ENCODE data around the gene BGLAP.
"Not testable (repeated sequence)": the region's sequence is repeated elsewhere in the genome, so short reads cannot be mapped to it uniquely, and the experiment has no call there.

DNA sequence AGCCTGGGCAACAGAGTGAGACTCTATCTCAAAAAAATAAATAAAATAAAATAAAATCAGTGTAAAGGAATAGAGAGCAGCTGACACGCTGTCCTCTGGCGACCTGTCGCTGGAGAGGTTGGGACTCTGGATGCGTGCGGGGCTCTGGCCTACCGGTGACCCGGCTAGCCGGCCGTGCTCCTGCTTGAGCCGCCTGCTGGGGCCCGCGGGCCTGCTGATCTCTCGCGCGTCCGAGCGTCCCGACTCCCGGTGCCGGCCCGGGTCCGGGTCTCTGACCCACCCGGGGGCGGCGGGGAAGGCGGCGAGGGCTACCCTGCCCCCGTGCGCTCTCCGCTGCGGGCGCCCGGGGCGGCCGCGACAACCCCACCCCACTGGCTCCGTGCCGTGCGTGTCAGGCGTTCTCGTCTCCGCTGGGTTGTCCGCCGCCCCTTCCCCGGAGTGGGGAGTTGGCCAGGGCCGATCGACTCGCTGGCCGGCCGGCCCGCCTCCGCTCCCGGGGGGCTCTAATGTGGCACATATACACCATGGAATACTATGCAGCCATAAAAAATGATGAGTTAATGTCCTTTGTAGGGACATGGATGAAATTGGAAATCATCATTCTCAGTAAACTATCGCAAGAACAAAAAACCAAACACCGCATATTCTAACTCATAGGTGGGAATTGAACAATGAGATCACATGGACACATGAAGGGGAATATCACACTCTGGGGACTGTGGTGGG is 25.5 kb upstream of the BGLAP start:
- TF ChIP-seq CTCF (IDR thresholded peaks at IDR 0.05); SIN3A (IDR thresholded peaks at IDR 0.05; ENCODE audit: borderline replicate concordance, insufficient read depth, low read depth, low read length); POLR2AphosphoS5 (IDR thresholded peaks at IDR 0.05; ENCODE audit: low read depth, low read length): not testable (repeated sequence)
- TF ChIP-seq, protein P1, sequence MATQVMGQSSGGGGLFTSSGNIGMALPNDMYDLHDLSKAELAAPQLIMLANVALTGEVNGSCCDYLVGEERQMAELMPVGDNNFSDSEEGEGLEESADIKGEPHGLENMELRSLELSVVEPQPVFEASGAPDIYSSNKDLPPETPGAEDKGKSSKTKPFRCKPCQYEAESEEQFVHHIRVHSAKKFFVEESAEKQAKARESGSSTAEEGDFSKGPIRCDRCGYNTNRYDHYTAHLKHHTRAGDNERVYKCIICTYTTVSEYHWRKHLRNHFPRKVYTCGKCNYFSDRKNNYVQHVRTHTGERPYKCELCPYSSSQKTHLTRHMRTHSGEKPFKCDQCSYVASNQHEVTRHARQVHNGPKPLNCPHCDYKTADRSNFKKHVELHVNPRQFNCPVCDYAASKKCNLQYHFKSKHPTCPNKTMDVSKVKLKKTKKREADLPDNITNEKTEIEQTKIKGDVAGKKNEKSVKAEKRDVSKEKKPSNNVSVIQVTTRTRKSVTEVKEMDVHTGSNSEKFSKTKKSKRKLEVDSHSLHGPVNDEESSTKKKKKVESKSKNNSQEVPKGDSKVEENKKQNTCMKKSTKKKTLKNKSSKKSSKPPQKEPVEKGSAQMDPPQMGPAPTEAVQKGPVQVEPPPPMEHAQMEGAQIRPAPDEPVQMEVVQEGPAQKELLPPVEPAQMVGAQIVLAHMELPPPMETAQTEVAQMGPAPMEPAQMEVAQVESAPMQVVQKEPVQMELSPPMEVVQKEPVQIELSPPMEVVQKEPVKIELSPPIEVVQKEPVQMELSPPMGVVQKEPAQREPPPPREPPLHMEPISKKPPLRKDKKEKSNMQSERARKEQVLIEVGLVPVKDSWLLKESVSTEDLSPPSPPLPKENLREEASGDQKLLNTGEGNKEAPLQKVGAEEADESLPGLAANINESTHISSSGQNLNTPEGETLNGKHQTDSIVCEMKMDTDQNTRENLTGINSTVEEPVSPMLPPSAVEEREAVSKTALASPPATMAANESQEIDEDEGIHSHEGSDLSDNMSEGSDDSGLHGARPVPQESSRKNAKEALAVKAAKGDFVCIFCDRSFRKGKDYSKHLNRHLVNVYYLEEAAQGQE (IDR thresholded peaks at IDR 0.05; ENCODE audit: insufficient read depth in 1 of 2, low read depth in 2 of 2, low read length in 1 of 2), result not testable (repeated sequence)

Measured in Panc1 (cell line).